B cell (primary cell): ENCODE results near the gene MFSD11. TPM values are rescaled to one million over a fixed set of nuclear protein-coding genes. Genes with fewer than 3 reads are reported as not detected.

Experiments
- ATAC-seq: fragments of 200-7000 bp; cut with Tn5 transposase; one replicate; pipeline ENCODE4 v1.10.0; 2021; ENCODE audit warnings: low read depth, mild to moderate bottlenecking, moderate number of reproducible peaks, moderate library complexity
- CTCF ChIA-PET: fragments of 350-600 bp; sonication (Branson Sonifier 250); formaldehyde crosslinking; loops from one replicate; lab custom pipeline; 2021; ENCODE audit warnings: antibody characterized with exemption, inconsistent platforms; lab: Charles Lee
- POLR2A ChIA-PET: fragments of 350-600 bp; sonication (Branson Sonifier 250); formaldehyde crosslinking; loops from one replicate; lab custom pipeline; 2021; ENCODE audit warnings: antibody characterized with exemption; lab: Charles Lee
- DNase-seq: peaks from one replicate; pipeline ENCODE4 v3.0.0; 2013
- H2AFZ ChIP-seq: 2 replicates; pipeline ENCODE4 v1.6.1; 2012; ENCODE audit warnings: mild to moderate bottlenecking, low read depth, low read length; ENCODE audit not compliant: insufficient read depth, poor library complexity, severe bottlenecking
- H3K27ac ChIP-seq, 2 donors: 1 replicate in 1 of 2; 2 replicates in 1 of 2; pipeline ENCODE4 v1.5.1; 2012 to 2013; ENCODE audit warnings: low read length in 2 of 2, mild to moderate bottlenecking in 2 of 2, moderate library complexity in 1 of 2
- H3K27me3 ChIP-seq, 4 experiments: fragments of 200-600 bp in 1 of 4; sonication (generic) in 1 of 4; replicated peaks in 1 of 4; 1 replicate in 2 of 4; 2 replicates in 2 of 4; pipeline versions ENCODE4 v1.6.1 to v1.7.0; 2013 to 2016; ENCODE audit warnings: low read length in 3 of 4, mild to moderate bottlenecking in 2 of 4, mixed read lengths in 1 of 4, moderate library complexity in 1 of 4; ENCODE audit not compliant: insufficient read depth in 4 of 4, control insufficient read depth in 3 of 4; ENCODE audit errors: control extremely low read depth in 1 of 4
- H3K36me3 ChIP-seq, 2 experiments: replicated peaks in 1 of 2; 1 replicate in 1 of 2; 2 replicates in 1 of 2; pipeline versions ENCODE4 v1.6.1 to v1.7.1; 2013; ENCODE audit warnings: low read length in 1 of 2; ENCODE audit not compliant: insufficient read depth in 2 of 2, control insufficient read depth in 1 of 2; ENCODE audit errors: control extremely low read depth in 1 of 2, extremely low read depth in 1 of 2
- H3K4me1 ChIP-seq, 2 donors: fragments of 200-600 bp in 1 of 2; sonication (generic) in 1 of 2; 1 replicate in 1 of 2; 2 replicates in 1 of 2; pipeline versions ENCODE4 v1.5.1 to v1.6.1; 2013 to 2017; ENCODE audit warnings: low read length in 2 of 2; ENCODE audit not compliant: control insufficient read depth in 2 of 2, insufficient read depth in 2 of 2
- H3K4me2 ChIP-seq: replicated peaks from 2 replicates; pipeline ENCODE3; 2012; ENCODE audit warnings: mild to moderate bottlenecking, low read depth, low read length; ENCODE audit not compliant: poor library complexity, severe bottlenecking
- H3K4me3 ChIP-seq, 5 experiments: fragments of 200-600 bp in 1 of 5; sonication (generic) in 1 of 5; 1 replicate in 3 of 5; 2 replicates in 2 of 5; pipeline versions ENCODE4 v1.5.1 to v1.7.0; 2011 to 2016; ENCODE audit warnings: low read length in 4 of 5, mild to moderate bottlenecking in 4 of 5, low read depth in 2 of 5, control low read depth in 1 of 5, moderate library complexity in 1 of 5; ENCODE audit not compliant: insufficient read depth in 1 of 5; ENCODE audit errors: control extremely low read depth in 1 of 5, extremely low read depth in 1 of 5
- H3K79me2 ChIP-seq: fragments of 200-600 bp; sonication (generic); one replicate; pipeline ENCODE4 v1.6.0; 2016; ENCODE audit warnings: low read length; ENCODE audit not compliant: control insufficient read depth, insufficient read depth
- H3K9ac ChIP-seq: fragments of 200-600 bp; sonication (generic); 2 replicates; pipeline ENCODE4 v1.6.1; 2017; ENCODE audit warnings: mild to moderate bottlenecking, low read length, moderate library complexity
- H3K9me3 ChIP-seq, 3 donors: one replicate each; pipeline versions ENCODE4 v1.6.1 to v1.7.1; 2013; ENCODE audit warnings: low read length in 2 of 3; ENCODE audit not compliant: control insufficient read depth in 2 of 3, insufficient read depth in 1 of 3; ENCODE audit errors: control extremely low read depth in 1 of 3
- H4K20me1 ChIP-seq: 2 replicates; pipeline ENCODE4 v1.6.0; 2012; ENCODE audit warnings: mild to moderate bottlenecking, low read length; ENCODE audit not compliant: insufficient read depth, control insufficient read depth, poor library complexity, severe bottlenecking
- H3K27ac Mint-ChIP-seq: one replicate; pipeline ENCODE4 v1.8.0; 2021; ENCODE audit warnings: mixed read lengths
- H3K27me3 Mint-ChIP-seq: one replicate; pipeline ENCODE4 v1.8.0; 2021; ENCODE audit warnings: mixed read lengths
- H3K4me1 Mint-ChIP-seq: one replicate; pipeline ENCODE4 v1.8.0; 2021; ENCODE audit warnings: mixed read lengths
- H3K4me3 Mint-ChIP-seq: one replicate; pipeline ENCODE4 v1.8.0; 2021; ENCODE audit warnings: mixed read lengths
- H3K9me3 Mint-ChIP-seq: one replicate; pipeline ENCODE4 v1.8.0; 2022; ENCODE audit warnings: mixed read lengths; ENCODE audit not compliant: insufficient read depth
- CTCF ChIP-seq: fragments of 200-600 bp; IDR thresholded peaks from one replicate; pipeline ENCODE4 v1.8.0; 2022; ENCODE audit warnings: antibody characterized with exemption, mild to moderate bottlenecking
- EZH2 ChIP-seq: IDR thresholded peaks from 2 replicates; pipeline ENCODE4 v1.6.1; 2012; ENCODE audit warnings: borderline replicate concordance, low read depth, mild to moderate bottlenecking, moderate library complexity, low read length; ENCODE audit not compliant: insufficient read depth, poor library complexity, severe bottlenecking
- WGBS: methylation state at CpG from one replicate; pipeline ENCODE4 v1.1.5; 2013; ENCODE audit warnings: missing lambda C conversion rate; ENCODE audit not compliant: insufficient coverage; 5-methylcytosine and 5-hydroxymethylcytosine counted together
- intact Hi-C: fragments of 100-400 bp; cut with micrococcal nuclease; formaldehyde crosslinking; loops from one replicate; pipeline ENCODE4 v1.10.0; 2022
- polyA plus RNA-seq: library from polyadenylated mRNA; depleted of rRNA; stranded (reverse); fragments of >200 nt; gene quantifications from 2 replicates; pipeline ENCODE4 v1.2.3, GENCODE V29; 2012
- total RNA-seq, 2 donors: library from RNA; stranded (reverse); fragments of 120-200 nt in 1 of 2; gene quantifications; 1 replicate in 1 of 2; 2 replicates in 1 of 2; pipeline versions ENCODE4 v1.2.3 to v1.2.4, GENCODE V29; 2013 to 2022

MFSD11 gene
- total and polyA plus RNA-seq, 2 donors (not counting 1 experiment from before 2014, with no cell fraction given): 24.5 to 36.4 TPM

- no peak overlapping the region for H3K27ac Mint-ChIP-seq
- no peaks in the 10 kb centered on the region for H4K20me1 ChIP-seq
- 70% methylated on average over 7 of the region's 12 CpGs for WGBS
- POLR2A ChIA-PET: no interaction called here
- TF ChIP-seq CTCF: no peak
- no peaks in the 10 kb centered on the region for H3K9me3 ChIP-seq
- no peak overlapping the region for H3K4me3 ChIP-seq
- no peak overlapping the region for H3K9ac ChIP-seq
- no peaks in the 10 kb centered on the region for H3K9me3 Mint-ChIP-seq
- H3K27me3 ChIP-seq: no peaks in the 10 kb centered on the region
- no peak overlapping the region for H3K4me2 ChIP-seq
- CTCF ChIA-PET: no interaction called here
- H3K4me3 Mint-ChIP-seq: no peak overlapping the region
- intact Hi-C loops: no loop called here
- H3K79me2 ChIP-seq: no peaks in the 10 kb centered on the region
- H3K27me3 Mint-ChIP-seq: no peaks in the 10 kb centered on the region
- peaks cover 5 to 15% of the 10 kb centered on the region in 2 experiments for H3K36me3 ChIP-seq
- peaks cover 12% of the 10 kb centered on the region for H3K4me1 Mint-ChIP-seq
- ATAC-seq (no peak), DNase-seq (no peak)
- no peak overlapping the region for H3K27ac ChIP-seq
- no peak overlapping the region for H2AFZ ChIP-seq
- H3K4me1 ChIP-seq: peaks cover 0 to 15% of the 10 kb centered on the region in 2 donors
These were observed 15.4 kb downstream of the MFSD11 start for GRCh38 chr17:76753061-76753961.

GRCh38 chr17:76755285-76755684 is 17.4 kb downstream of the MFSD11 start:
- intact Hi-C loops: no loop called here
- Histone ChIP-seq H3K9me3 (no peaks in the 10 kb centered on the region), H3K4me1 (peaks cover 0 to 15% of the 10 kb centered on the region in 2 donors), H3K4me2 (no peak overlapping the region), H3K9ac (no peak overlapping the region), H3K27ac (no peak overlapping the region), H3K36me3 (peaks cover 7 to 15% of the 10 kb centered on the region in 2 experiments), H3K27me3 (no peaks in the 10 kb centered on the region), H3K79me2 (no peaks in the 10 kb centered on the region), H4K20me1 (no peaks in the 10 kb centered on the region), H2AFZ (no peak overlapping the region), H3K4me3 (no peak overlapping the region)
- no peaks in the 10 kb centered on the region for H3K27me3 Mint-ChIP-seq
- H3K4me3 Mint-ChIP-seq: no peak overlapping the region
- 100% methylated on average over 1 of the region's 2 CpGs for WGBS
- no peaks in the 10 kb centered on the region for H3K9me3 Mint-ChIP-seq
- ChIA-PET CTCF (interaction anchor here (0.8 kb wide), 1 partner anchor 13 kb away, joined by 3 read pairs; no protein-coding TSS in a partner anchor), POLR2A (no interaction called here)
- H3K27ac Mint-ChIP-seq: no peak overlapping the region
- ATAC-seq (no peak), DNase-seq (no peak)
- H3K4me1 Mint-ChIP-seq: peaks cover 12% of the 10 kb centered on the region
- TF ChIP-seq CTCF (no peak), EZH2 (no peak)
